Ishikawa (cell line): ENCODE measurements around the gene PARD3.
A peak's percentile ranks its signal among the peaks of the same experiment; 100 is the strongest.

ENCODE experiments used
- CEBPB ChIP-seq: IDR thresholded peaks from 2 replicates; pipeline ENCODE4 v1.6.1; 2012
- CREB1 ChIP-seq: IDR thresholded peaks from 2 replicates; pipeline ENCODE4 v1.6.1; 2012; ENCODE audit warnings: low read depth
- EGR1 ChIP-seq: IDR thresholded peaks from 2 replicates; pipeline ENCODE4 v1.6.1; 2012
- EP300 ChIP-seq: IDR thresholded peaks from 2 replicates; pipeline ENCODE4 v1.6.1; 2012; ENCODE audit warnings: borderline replicate concordance
- FOXM1 ChIP-seq: IDR thresholded peaks from 2 replicates; pipeline ENCODE4 v1.6.1; 2012; ENCODE audit warnings: low read depth, borderline replicate concordance
- MAX ChIP-seq: IDR thresholded peaks from 2 replicates; pipeline ENCODE4 v1.6.1; 2012
- NFIC ChIP-seq: IDR thresholded peaks from 2 replicates; pipeline ENCODE4 v1.6.1; 2012
- RAD21 ChIP-seq: IDR thresholded peaks from 2 replicates; pipeline ENCODE4 v1.6.1; 2012; ENCODE audit warnings: low read depth
- REST ChIP-seq: IDR thresholded peaks from 2 replicates; pipeline ENCODE4 v1.6.1; 2012; ENCODE audit warnings: low read depth, mild to moderate bottlenecking
- TAF1 ChIP-seq: IDR thresholded peaks from 2 replicates; pipeline ENCODE4 v1.6.1; 2012; ENCODE audit warnings: low read depth, mild to moderate bottlenecking
- TCF12 ChIP-seq: IDR thresholded peaks from 2 replicates; pipeline ENCODE4 v1.6.1; 2012; ENCODE audit warnings: low read depth
- TEAD4 ChIP-seq: IDR thresholded peaks from 2 replicates; pipeline ENCODE4 v1.6.1; 2012
- USF1 ChIP-seq: IDR thresholded peaks from 2 replicates; pipeline ENCODE4 v1.6.1; 2012
- YY1 ChIP-seq: IDR thresholded peaks from 2 replicates; pipeline ENCODE4 v1.6.1; 2012; ENCODE audit warnings: low read depth
- ZBTB7A ChIP-seq: IDR thresholded peaks from 2 replicates; pipeline ENCODE4 v1.6.1; 2012; ENCODE audit warnings: low read depth

PARD3 gene

GRCh38 chr10:34815185-34816084 is at the start of gene PARD3:
Gene PARD3 (minus strand): TSS chr10:34815296. CDS start chr10:34814995, 301 bp downstream.
- peak; percentile 71; the same call in 1 of the 2 replicates for TF ChIP-seq ZBTB7A
- TF ChIP-seq USF1 = no peak

- TF ChIP-seq EGR1 = no peak
- no peak for TF ChIP-seq RAD21
- no peak for TF ChIP-seq USF1
- no peak for TF ChIP-seq REST
- no peak for TF ChIP-seq TCF12
- no peak for TF ChIP-seq MAX
- TF ChIP-seq CREB1 = no peak
- no peak for TF ChIP-seq TAF1
- no peak for TF ChIP-seq FOXM1
- TF ChIP-seq YY1 = no peak
- no peak for TF ChIP-seq ZBTB7A
- TF ChIP-seq CEBPB = no peak
- TF ChIP-seq NFIC = no peak
- TF ChIP-seq TEAD4 = no peak
- no peak for TF ChIP-seq EP300
Observed at GRCh38 chr10:34864149-34865067, 49.3 kb upstream of the PARD3 start.

- TF ChIP-seq TCF12 (no peak), RAD21 (no peak), MAX (no peak), FOXM1 (no peak)
Observed at GRCh38 chr10:34862892-34863291, 47.8 kb upstream of the PARD3 start.

GRCh38 chr10:34861293-34862021 is 46.4 kb upstream of the PARD3 start:
- no peak for TF ChIP-seq YY1
- TF ChIP-seq RAD21 = no peak
- TF ChIP-seq EGR1 = no peak
- TF ChIP-seq ZBTB7A = no peak
- TF ChIP-seq CEBPB = no peak
- no peak for TF ChIP-seq NFIC
- no peak for TF ChIP-seq USF1
- no peak for TF ChIP-seq FOXM1
- TF ChIP-seq TCF12 = no peak
- no peak for TF ChIP-seq TAF1
- no peak for TF ChIP-seq REST
- no peak for TF ChIP-seq TEAD4
- no peak for TF ChIP-seq CREB1
- TF ChIP-seq MAX = no peak
- no peak for TF ChIP-seq EP300
